Parathyroid adenoma (tissue), 2 donors: Measurements from ENCODE around the gene GPR37L1.
"Not testable (repeated sequence)": the region's sequence is repeated elsewhere in the genome, so short reads cannot be mapped to it uniquely, and the experiment has no call there.

Source experiments
- H2AFZ ChIP-seq: fragments of 300-600 bp; sonication (generic); one replicate; pipeline ENCODE4 v1.7.0; 2017; ENCODE audit warnings: antibody characterized with exemption, mild to moderate bottlenecking
- H3K27ac ChIP-seq: fragments of 300-600 bp; sonication (generic); one replicate; pipeline ENCODE4 v1.7.0; 2017
- H3K27me3 ChIP-seq: fragments of 300-600 bp; sonication (generic); one replicate; pipeline ENCODE4 v1.7.0; 2017; ENCODE audit warnings: low read length; ENCODE audit not compliant: control insufficient read depth, insufficient read depth
- H3K36me3 ChIP-seq: fragments of 300-600 bp; sonication (generic); one replicate; pipeline ENCODE4 v1.7.0; 2017; ENCODE audit warnings: low read length; ENCODE audit not compliant: control insufficient read depth, insufficient read depth
- H3K4me1 ChIP-seq: fragments of 300-600 bp; sonication (generic); one replicate; pipeline ENCODE4 v1.7.0; 2017; ENCODE audit warnings: control low read depth
- H3K4me2 ChIP-seq: fragments of 300-600 bp; sonication (generic); one replicate; pipeline ENCODE4 v1.7.0; 2017; ENCODE audit warnings: low read length
- H3K4me3 ChIP-seq: fragments of 300-600 bp; sonication (generic); one replicate; pipeline ENCODE4 v1.7.0; 2017; ENCODE audit warnings: low read depth, low read length
- H3K79me2 ChIP-seq: fragments of 300-600 bp; sonication (generic); one replicate; pipeline ENCODE4 v1.7.0; 2017; ENCODE audit warnings: control low read depth
- H3K9ac ChIP-seq: fragments of 300-600 bp; sonication (generic); one replicate; pipeline ENCODE4 v1.7.0; 2017; ENCODE audit warnings: mild to moderate bottlenecking
- H3K9me3 ChIP-seq: fragments of 300-600 bp; sonication (generic); one replicate; pipeline ENCODE4 v1.7.0; 2017; ENCODE audit warnings: low read length; ENCODE audit not compliant: control insufficient read depth
- TF ChIP-seq, protein P1 (sequence below): fragments of 300-600 bp; sonication (generic); IDR thresholded peaks from one replicate; pipeline ENCODE4 v1.7.0; 2017; ENCODE audit warnings: antibody characterized with exemption, mild to moderate bottlenecking
- donor health status: primary hyperparathyroidism.

Gene GPR37L1

DNA sequence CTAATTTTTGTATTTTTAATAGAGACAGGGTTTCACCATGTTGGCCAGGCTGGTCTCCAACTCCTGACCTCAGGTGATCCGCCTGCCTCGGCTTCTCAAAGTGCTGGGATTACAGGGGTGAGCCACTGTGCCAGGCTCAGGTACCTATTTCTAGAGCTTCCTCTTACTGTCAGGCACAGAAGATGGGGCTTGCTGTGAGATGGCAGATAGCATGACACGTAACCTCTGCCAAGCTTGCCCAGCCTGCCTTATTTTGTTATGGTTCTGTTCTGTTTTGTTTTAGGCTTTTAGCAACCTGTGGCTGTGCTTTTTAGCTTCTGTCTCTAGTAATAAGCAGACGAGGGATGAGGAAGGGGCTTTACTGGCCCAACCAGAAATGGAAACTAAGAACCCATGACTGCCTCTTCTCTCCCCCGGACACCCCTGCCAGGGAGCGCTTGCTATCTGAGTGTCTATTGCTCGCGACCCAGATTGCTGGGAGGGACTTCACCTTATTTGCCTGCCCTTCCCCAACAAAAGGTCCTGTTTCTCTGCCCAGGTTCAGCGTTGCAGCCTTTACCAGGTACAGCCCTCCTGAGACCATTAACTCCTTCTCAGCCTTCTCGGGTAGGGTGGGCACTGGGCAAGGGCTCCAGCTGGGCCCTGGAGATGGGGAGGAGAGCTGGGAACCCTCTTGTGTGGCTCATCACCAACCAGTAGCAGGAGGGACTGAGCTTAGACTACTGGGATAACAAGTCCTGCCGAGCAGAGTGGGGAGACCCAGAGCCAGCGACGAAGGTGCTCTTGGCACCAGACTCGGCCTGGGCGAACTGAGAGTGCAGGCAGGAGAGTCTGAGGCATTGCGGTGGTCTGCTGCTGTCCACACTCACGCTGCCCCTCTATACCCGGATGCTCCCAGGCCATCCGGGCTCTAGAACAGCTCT is 57.4 kb downstream of the GPR37L1 start:
- H3K9ac ChIP-seq = no peak overlapping the region
- TF ChIP-seq, protein P1, sequence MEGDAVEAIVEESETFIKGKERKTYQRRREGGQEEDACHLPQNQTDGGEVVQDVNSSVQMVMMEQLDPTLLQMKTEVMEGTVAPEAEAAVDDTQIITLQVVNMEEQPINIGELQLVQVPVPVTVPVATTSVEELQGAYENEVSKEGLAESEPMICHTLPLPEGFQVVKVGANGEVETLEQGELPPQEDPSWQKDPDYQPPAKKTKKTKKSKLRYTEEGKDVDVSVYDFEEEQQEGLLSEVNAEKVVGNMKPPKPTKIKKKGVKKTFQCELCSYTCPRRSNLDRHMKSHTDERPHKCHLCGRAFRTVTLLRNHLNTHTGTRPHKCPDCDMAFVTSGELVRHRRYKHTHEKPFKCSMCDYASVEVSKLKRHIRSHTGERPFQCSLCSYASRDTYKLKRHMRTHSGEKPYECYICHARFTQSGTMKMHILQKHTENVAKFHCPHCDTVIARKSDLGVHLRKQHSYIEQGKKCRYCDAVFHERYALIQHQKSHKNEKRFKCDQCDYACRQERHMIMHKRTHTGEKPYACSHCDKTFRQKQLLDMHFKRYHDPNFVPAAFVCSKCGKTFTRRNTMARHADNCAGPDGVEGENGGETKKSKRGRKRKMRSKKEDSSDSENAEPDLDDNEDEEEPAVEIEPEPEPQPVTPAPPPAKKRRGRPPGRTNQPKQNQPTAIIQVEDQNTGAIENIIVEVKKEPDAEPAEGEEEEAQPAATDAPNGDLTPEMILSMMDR = no peak
- H3K4me3 ChIP-seq = no peak overlapping the region
- no peaks in the 10 kb centered on the region for H3K27me3 ChIP-seq
- H3K27ac ChIP-seq = no peak overlapping the region
- H3K79me2 ChIP-seq = no peaks in the 10 kb centered on the region
- H3K9me3 ChIP-seq = no peaks in the 10 kb centered on the region
- H3K36me3 ChIP-seq = no peaks in the 10 kb centered on the region
- no peak overlapping the region for H2AFZ ChIP-seq
- H3K4me2 ChIP-seq = no peak overlapping the region
- no peaks in the 10 kb centered on the region for H3K4me1 ChIP-seq

DNA sequence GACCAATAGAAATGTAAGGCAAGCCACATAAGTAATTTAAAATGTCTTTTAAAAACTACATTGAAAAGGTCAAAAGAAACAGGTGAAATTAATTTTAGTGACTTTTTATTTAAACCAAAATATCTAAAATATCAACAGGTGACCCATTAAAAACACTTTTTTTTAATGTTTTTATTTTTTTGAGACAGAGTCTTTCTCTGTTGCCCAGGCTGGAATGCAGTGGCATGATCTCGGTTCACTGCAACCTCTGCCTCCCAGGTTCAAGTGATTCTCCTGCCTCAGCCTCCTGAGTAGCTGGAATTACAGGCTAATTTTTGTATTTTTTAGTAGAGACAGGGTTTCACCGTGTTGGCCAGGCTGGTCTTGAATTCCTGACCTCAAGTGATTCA is 58.0 kb downstream of the GPR37L1 start:
- H3K79me2 ChIP-seq, H3K36me3 ChIP-seq, H3K27ac ChIP-seq, H3K27me3 ChIP-seq, H3K9ac ChIP-seq, H3K4me2 ChIP-seq, H3K9me3 ChIP-seq, H3K4me1 ChIP-seq, H3K4me3 ChIP-seq, H2AFZ ChIP-seq: not testable (repeated sequence)

DNA sequence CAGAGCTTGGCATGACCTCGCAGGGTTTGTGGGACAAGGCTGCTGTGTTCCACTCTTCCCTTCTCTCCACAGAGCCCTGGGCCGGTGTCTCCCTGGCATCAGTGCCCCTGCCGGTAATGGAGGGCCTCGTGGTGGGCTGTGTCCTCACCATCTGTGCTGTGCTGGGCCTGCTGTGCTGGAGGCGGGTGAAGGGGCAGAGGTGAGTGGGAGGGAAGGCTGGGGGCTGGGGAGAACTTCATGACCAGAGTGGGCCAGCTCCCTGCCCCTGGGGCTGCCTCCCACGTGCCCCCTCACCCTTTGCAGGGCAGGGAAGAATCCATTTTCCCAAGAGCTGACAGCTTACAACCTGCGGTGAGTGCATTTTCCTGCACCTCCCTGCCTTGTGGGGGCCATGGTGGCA is 58.9 kb downstream of the GPR37L1 start:
- no peaks in the 10 kb centered on the region for H3K27me3 ChIP-seq
- H2AFZ ChIP-seq = no peak overlapping the region

DNA sequence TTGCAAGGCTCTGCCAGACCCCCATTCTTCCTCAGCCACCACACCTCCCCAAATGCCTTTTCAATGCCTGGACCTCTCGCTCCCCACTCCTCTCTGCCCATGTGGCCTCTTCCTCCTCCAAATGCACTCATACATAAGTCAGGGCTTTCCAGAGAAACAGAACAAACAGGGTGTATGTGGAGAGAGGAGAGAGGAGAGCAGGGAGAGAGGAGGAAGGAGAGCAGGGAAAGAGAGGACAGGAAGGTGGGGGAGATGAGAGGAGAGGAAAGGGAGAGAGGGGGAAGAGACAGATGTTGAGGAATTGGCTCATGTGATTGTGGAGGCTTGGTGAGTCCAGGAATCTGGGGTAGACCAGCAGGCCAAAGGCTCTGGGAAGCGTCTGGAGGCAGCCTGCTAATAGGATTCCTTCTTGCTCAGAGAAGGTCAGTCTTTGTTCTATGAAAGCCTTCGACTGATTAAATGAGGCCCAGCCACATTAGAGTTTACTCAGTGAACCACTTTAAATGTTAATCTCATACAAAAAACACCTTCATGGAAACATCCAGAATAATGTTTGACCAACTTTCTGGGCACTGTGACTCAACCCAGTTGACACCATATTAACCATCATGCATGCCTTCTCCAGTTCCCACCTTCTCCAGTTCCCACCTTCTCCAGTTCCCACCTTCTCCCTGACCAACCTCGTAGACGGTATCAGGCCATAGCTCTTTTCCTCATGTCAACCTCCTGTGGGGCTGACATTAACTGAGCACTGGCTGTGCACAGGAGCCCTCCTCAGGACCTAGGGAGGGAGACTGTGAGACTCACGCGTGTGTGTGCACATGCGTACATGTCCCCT is 59.5 kb downstream of the GPR37L1 start:
- Histone ChIP-seq H3K4me2 (no peak overlapping the region), H3K4me1 (no peaks in the 10 kb centered on the region), H3K27me3 (no peaks in the 10 kb centered on the region), H3K9me3 (no peaks in the 10 kb centered on the region), H2AFZ (no peak overlapping the region), H3K4me3 (no peak overlapping the region), H3K9ac (no peak overlapping the region), H3K27ac (no peak overlapping the region), H3K79me2 (no peaks in the 10 kb centered on the region), H3K36me3 (no peaks in the 10 kb centered on the region)
- TF ChIP-seq, protein P1 = no peak

More for the DNA sequence above, 58.9 kb downstream of the GPR37L1 start:
- H3K36me3 ChIP-seq = no peaks in the 10 kb centered on the region
- H3K4me1 ChIP-seq = no peaks in the 10 kb centered on the region
- TF ChIP-seq, protein P1 = no peak
- H3K79me2 ChIP-seq = no peaks in the 10 kb centered on the region
- no peak overlapping the region for H3K9ac ChIP-seq
- H3K4me3 ChIP-seq = no peak overlapping the region
- H3K27ac ChIP-seq = no peak overlapping the region
- no peaks in the 10 kb centered on the region for H3K9me3 ChIP-seq
- H3K4me2 ChIP-seq = no peak overlapping the region
